HUES48 (cell line): ENCODE data around the gene VPS37B.
A peak's percentile ranks its signal among the peaks of the same experiment; 100 is the strongest.

Experiments
- H3K27ac ChIP-seq: one replicate; pipeline ENCODE4 v1.7.0; 2013; ENCODE audit warnings: low read depth, low read length, inconsistent platforms
- H3K27me3 ChIP-seq: 2 replicates; pipeline ENCODE4 v1.6.1; 2013; ENCODE audit warnings: mild to moderate bottlenecking, low read length; ENCODE audit not compliant: control insufficient read depth, insufficient read depth
- H3K36me3 ChIP-seq: 2 replicates; pipeline ENCODE4 v1.6.1; 2013; ENCODE audit warnings: low read length; ENCODE audit not compliant: control insufficient read depth, insufficient read depth
- H3K4me1 ChIP-seq: 2 replicates; pipeline ENCODE4 v1.6.1; 2013; ENCODE audit warnings: mild to moderate bottlenecking, low read length; ENCODE audit not compliant: control insufficient read depth, insufficient read depth
- H3K4me3 ChIP-seq: 2 replicates; pipeline ENCODE4 v1.5.1; 2013; ENCODE audit warnings: mild to moderate bottlenecking, low read depth, low read length
- H3K9ac ChIP-seq: 2 replicates; pipeline ENCODE4 v1.6.1; 2013; ENCODE audit warnings: mild to moderate bottlenecking, low read depth, low read length, moderate library complexity
- H3K9me3 ChIP-seq: 2 replicates; pipeline ENCODE4 v1.6.1; 2013; ENCODE audit warnings: low read length; ENCODE audit not compliant: control insufficient read depth, insufficient read depth

VPS37B gene

GRCh38 chr12:122847921-122848421 lies 48.0 kb downstream of the VPS37B start:
- Histone ChIP-seq H3K9me3 (no peaks in the 10 kb centered on the region), H3K27ac (no peak overlapping the region), H3K27me3 (no peaks in the 10 kb centered on the region), H3K9ac (no peak overlapping the region), H3K36me3 (no peaks in the 10 kb centered on the region), H3K4me1 (no peaks in the 10 kb centered on the region), H3K4me3 (no peak overlapping the region)

GRCh38 chr12:122847516-122847836 lies 48.4 kb downstream of the VPS37B start:
- H3K27me3 ChIP-seq = no peaks in the 10 kb centered on the region
- no peak overlapping the region for H3K27ac ChIP-seq
- no peak overlapping the region for H3K9ac ChIP-seq
- H3K4me1 ChIP-seq = peaks cover 3% of the 10 kb centered on the region
- no peak overlapping the region for H3K4me3 ChIP-seq
- H3K9me3 ChIP-seq = no peaks in the 10 kb centered on the region
- H3K36me3 ChIP-seq = no peaks in the 10 kb centered on the region

GRCh38 chr12:122846622-122847515 lies 49.1 kb downstream of the VPS37B start:
- H3K36me3 ChIP-seq = no peaks in the 10 kb centered on the region

GRCh38 chr12:122845865-122846621 lies 49.9 kb downstream of the VPS37B start:
- Histone ChIP-seq H3K27ac (no peak overlapping the region), H3K9me3 (no peaks in the 10 kb centered on the region), H3K4me1 (peaks cover 14% of the 10 kb centered on the region), H3K4me3 (no peak overlapping the region), H3K36me3 (no peaks in the 10 kb centered on the region), H3K27me3 (no peaks in the 10 kb centered on the region), H3K9ac (no peak overlapping the region)

More at GRCh38 chr12:122846622-122847515, 49.1 kb downstream of the VPS37B start:
- H3K4me3 ChIP-seq = no peak overlapping the region
- H3K9me3 ChIP-seq = no peaks in the 10 kb centered on the region
- H3K9ac ChIP-seq = no peak overlapping the region
- no peak overlapping the region for H3K27ac ChIP-seq
- H3K4me1 ChIP-seq = peaks cover 9% of the 10 kb centered on the region
- H3K27me3 ChIP-seq = no peaks in the 10 kb centered on the region

GRCh38 chr12:122845041-122845864 lies 50.7 kb downstream of the VPS37B start:
- H3K27me3 ChIP-seq = no peaks in the 10 kb centered on the region
- no peak overlapping the region for H3K9ac ChIP-seq
- no peaks in the 10 kb centered on the region for H3K36me3 ChIP-seq
- H3K4me3 ChIP-seq = no peak overlapping the region
- H3K27ac ChIP-seq = no peak overlapping the region
- H3K4me1 ChIP-seq = peaks cover 14% of the 10 kb centered on the region
- H3K9me3 ChIP-seq = no peaks in the 10 kb centered on the region

GRCh38 chr12:122844366-122844971 lies 51.5 kb downstream of the VPS37B start:
- Histone ChIP-seq H3K36me3 (no peaks in the 10 kb centered on the region), H3K27me3 (no peaks in the 10 kb centered on the region), H3K4me3 (no peak overlapping the region), H3K4me1 (peaks cover 14% of the 10 kb centered on the region), H3K27ac (no peak overlapping the region), H3K9me3 (no peaks in the 10 kb centered on the region), H3K9ac (no peak overlapping the region)

- Histone ChIP-seq H3K27me3 (no peaks in the 10 kb centered on the region), H3K4me3 (no peak overlapping the region), H3K36me3 (no peaks in the 10 kb centered on the region), H3K4me1 (peaks cover 14% of the 10 kb centered on the region), H3K9me3 (no peaks in the 10 kb centered on the region), H3K27ac (no peak overlapping the region), H3K9ac (no peak overlapping the region)
These were observed 52.5 kb downstream of the VPS37B start for GRCh38 chr12:122843455-122843854.

- Histone ChIP-seq H3K9ac (no peak overlapping the region), H3K27ac (no peak overlapping the region), H3K36me3 (no peaks in the 10 kb centered on the region), H3K9me3 (no peaks in the 10 kb centered on the region), H3K27me3 (no peaks in the 10 kb centered on the region), H3K4me3 (no peak overlapping the region), H3K4me1 (peaks cover 14% of the 10 kb centered on the region)
These were observed 53.2 kb downstream of the VPS37B start for GRCh38 chr12:122842505-122843405.

GRCh38 chr12:122841544-122842321 lies 54.2 kb downstream of the VPS37B start:
- Histone ChIP-seq H3K36me3 (no peaks in the 10 kb centered on the region), H3K4me3 (no peak overlapping the region), H3K4me1 (peaks cover 18% of the 10 kb centered on the region), H3K9ac (no peak overlapping the region), H3K9me3 (no peaks in the 10 kb centered on the region), H3K27ac (peak overlapping the region; percentile 26), H3K27me3 (peaks cover 8% of the 10 kb centered on the region)
